Activated B cell treated with CpG ODN at 0.5 μM for 24 hours (primary cell): Measurements from ENCODE around the gene ZCCHC4. TPM values are rescaled to one million over a fixed set of nuclear protein-coding genes. Genes with fewer than 3 reads are reported as not detected.

ENCODE experiments used
- ATAC-seq: fragments of 200-7000 bp; cut with Tn5 transposase; one replicate; pipeline ENCODE4 v1.10.0; 2021; ENCODE audit warnings: low read depth, mild to moderate bottlenecking, moderate library complexity
- CTCF ChIA-PET: fragments of 350-600 bp; sonication (Branson Sonifier 250); formaldehyde crosslinking; loops from one replicate; lab custom pipeline; 2021; ENCODE audit warnings: antibody characterized with exemption; lab: Charles Lee
- POLR2A ChIA-PET: fragments of 350-600 bp; sonication (Branson Sonifier 250); formaldehyde crosslinking; loops from one replicate; lab custom pipeline; 2021; ENCODE audit warnings: antibody characterized with exemption; lab: Charles Lee
- DNase-seq: peaks from one replicate; pipeline ENCODE4 v3.0.0; 2022
- H3K27ac Mint-ChIP-seq: one replicate; pipeline ENCODE4 v1.8.0; 2020; ENCODE audit warnings: mixed read lengths
- H3K27me3 Mint-ChIP-seq: one replicate; pipeline ENCODE4 v1.8.0; 2021; ENCODE audit warnings: mixed read lengths
- H3K36me3 Mint-ChIP-seq: one replicate; pipeline ENCODE4 v1.8.0; 2021; ENCODE audit warnings: low read depth, mixed read lengths
- H3K4me1 Mint-ChIP-seq: one replicate; pipeline ENCODE4 v1.8.0; 2021; ENCODE audit warnings: mixed read lengths
- H3K4me3 Mint-ChIP-seq: one replicate; pipeline ENCODE4 v1.8.0; 2020; ENCODE audit warnings: mild to moderate bottlenecking, mixed read lengths
- H3K9me3 Mint-ChIP-seq: one replicate; pipeline ENCODE4 v1.8.0; 2020; ENCODE audit warnings: mixed read lengths
- CTCF ChIP-seq: fragments of 200-600 bp; IDR thresholded peaks from one replicate; pipeline ENCODE4 v1.8.0; 2022; ENCODE audit warnings: antibody characterized with exemption, mild to moderate bottlenecking
- intact Hi-C: fragments of 100-400 bp; cut with micrococcal nuclease; formaldehyde crosslinking; loops from one replicate; pipeline ENCODE4 v1.15.1; 2024
- total RNA-seq: library from RNA; stranded (reverse); gene quantifications from 2 replicates; pipeline ENCODE4 v1.2.3, GENCODE V29; 2022

Gene ZCCHC4
- total RNA-seq, 1 donor from 2014 or later: 19.1 TPM

GRCh38 chr4:25308761-25309160 lies 3.8 kb upstream of the ZCCHC4 start:
- peaks cover 45% of the 10 kb centered on the region for H3K4me1 Mint-ChIP-seq
- peaks cover 3% of the 10 kb centered on the region for H3K27me3 Mint-ChIP-seq
- ChIA-PET CTCF (no interaction called here), POLR2A (interaction anchor here (0.7 kb wide), 1 partner anchor 75 kb away, joined by 3 read pairs; no protein-coding TSS in a partner anchor)
- H3K36me3 Mint-ChIP-seq: peaks cover 3% of the 10 kb centered on the region
- TF ChIP-seq CTCF: no peak
- DNase-seq (no peak), ATAC-seq (no peak)
- H3K9me3 Mint-ChIP-seq: no peaks in the 10 kb centered on the region
- intact Hi-C loops: no loop called here
- no peak overlapping the region for H3K4me3 Mint-ChIP-seq
- H3K27ac Mint-ChIP-seq: no peak overlapping the region

GRCh38 chr4:25310066-25310802 lies 2.3 kb upstream of the ZCCHC4 start:
- ChIA-PET CTCF (interaction anchor here (1.1 kb wide), 1 partner anchor 75 kb away, joined by 3 read pairs; no protein-coding TSS in a partner anchor), POLR2A (interaction anchor here (1.3 kb wide), 3 partner anchors 10 to 76 kb away, joined by 4 to 5 read pairs (median 4); partner anchors contain the start of gene ANAPC4)
- intact Hi-C loops: loop anchor here (5.0 kb wide), 2 partner anchors 552 to 1272 kb away; partner anchors contain the start of genes SEL1L3 and TBC1D19
- DNase-seq: no peak
- no peak for TF ChIP-seq CTCF
- peaks cover 3% of the 10 kb centered on the region for H3K27me3 Mint-ChIP-seq
- no peaks in the 10 kb centered on the region for H3K9me3 Mint-ChIP-seq
- H3K36me3 Mint-ChIP-seq: peaks cover 6% of the 10 kb centered on the region
- ATAC-seq: peak; percentile 16
- H3K27ac Mint-ChIP-seq: peak overlapping the region; percentile 90
- H3K4me3 Mint-ChIP-seq: peak overlapping the region; percentile 66
- H3K4me1 Mint-ChIP-seq: peaks cover 45% of the 10 kb centered on the region

DNA sequence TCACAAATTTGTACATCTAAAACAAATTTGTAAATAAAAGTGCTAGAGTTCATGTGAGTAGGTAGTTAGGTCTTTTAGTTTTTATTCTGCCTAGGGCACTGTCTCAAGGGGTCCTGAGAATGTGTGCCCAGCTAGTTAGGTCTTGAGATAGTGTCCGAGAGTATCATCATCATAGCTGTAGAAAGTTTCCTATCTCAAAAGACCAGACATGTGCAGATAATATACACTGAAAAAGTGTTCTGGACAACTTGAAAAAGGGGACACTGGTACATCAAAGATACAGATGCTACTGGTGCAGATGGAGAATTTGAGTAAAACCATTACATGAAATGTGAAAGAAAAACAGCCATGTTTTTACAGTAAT lies 1.8 kb upstream of the ZCCHC4 start:
- intact Hi-C loops: loop anchor here (5.0 kb wide), 2 partner anchors 552 to 1272 kb away; partner anchors contain the start of genes SEL1L3 and TBC1D19
- TF ChIP-seq CTCF: no peak
- H3K27ac Mint-ChIP-seq: peak overlapping the region; percentile 90
- peaks cover 3% of the 10 kb centered on the region for H3K27me3 Mint-ChIP-seq
- peak overlapping the region; percentile 66 for H3K4me3 Mint-ChIP-seq
- POLR2A ChIA-PET: interaction anchor here (1.3 to 3.0 kb wide), 4 partner anchors 9 to 151 kb away, joined by 4 to 30 read pairs (median 4); partner anchors contain the start of genes ANAPC4 and SEPSECS
- peaks cover 45% of the 10 kb centered on the region for H3K4me1 Mint-ChIP-seq
- no peaks in the 10 kb centered on the region for H3K9me3 Mint-ChIP-seq
- DNase-seq (no peak), ATAC-seq (no peak)
- H3K36me3 Mint-ChIP-seq: peaks cover 9% of the 10 kb centered on the region
- CTCF ChIA-PET: no interaction called here

DNA sequence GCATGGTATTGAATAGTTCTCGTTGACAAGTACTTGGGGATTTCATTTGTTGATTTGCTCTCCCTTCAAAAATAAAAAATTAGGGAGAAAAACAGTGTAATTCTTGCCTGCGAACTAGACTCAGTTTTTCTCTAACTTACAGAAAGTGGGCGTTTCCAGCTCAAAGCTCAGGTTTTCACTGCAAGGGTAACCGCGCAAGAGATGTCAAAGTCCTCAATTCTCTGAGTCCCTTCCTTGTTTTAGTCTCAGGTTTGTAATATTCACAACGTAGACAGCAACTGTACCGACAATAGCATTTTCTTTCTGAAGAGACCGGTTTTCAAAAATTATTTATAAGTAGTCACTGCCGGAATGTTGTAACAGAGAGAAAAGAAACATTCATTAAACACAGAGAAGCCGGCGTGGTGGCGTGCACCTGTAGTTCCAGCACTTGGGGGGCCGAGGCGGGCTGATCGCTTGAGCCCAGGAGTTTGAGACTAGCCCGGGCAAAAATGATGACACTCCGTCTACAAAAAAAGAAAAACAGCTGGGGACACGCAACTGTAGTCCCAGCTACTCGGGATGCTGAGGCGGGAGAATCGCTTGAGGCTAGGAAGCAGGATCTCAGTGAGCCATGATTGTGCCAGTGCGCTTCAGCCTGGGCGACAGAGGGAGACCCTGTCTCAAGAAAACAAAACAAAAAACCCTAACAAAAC lies 774 bp downstream of the ZCCHC4 start:
- no peaks in the 10 kb centered on the region for H3K27me3 Mint-ChIP-seq
- CTCF ChIA-PET: interaction anchor here (1.1 to 2.6 kb wide), 12 partner anchors 14 to 1271 kb away, joined by 3 to 45 read pairs (median 4); partner anchors contain the start of genes PI4K2B and SEPSECS
- intact Hi-C loops: loop anchor here (5.0 kb wide), 2 partner anchors 549 to 1269 kb away; partner anchors contain the start of genes SEL1L3 and TBC1D19
- no peak for DNase-seq
- H3K4me1 Mint-ChIP-seq: peaks cover 40% of the 10 kb centered on the region
- H3K36me3 Mint-ChIP-seq: peaks cover 30% of the 10 kb centered on the region
- POLR2A ChIA-PET: interaction anchor here (0.7 to 3.0 kb wide), 4 partner anchors 64 to 153 kb away, joined by 3 to 48 read pairs (median 26); partner anchors contain the start of genes ANAPC4, PI4K2B and SEPSECS
- peak overlapping the region; percentile 98 for H3K4me3 Mint-ChIP-seq
- no peaks in the 10 kb centered on the region for H3K9me3 Mint-ChIP-seq
- ATAC-seq: no peak
- H3K27ac Mint-ChIP-seq: peak overlapping the region; percentile 95
- no peak for TF ChIP-seq CTCF
